ENCODE results near the gene DSG4.
"Not testable (repeated sequence)": the region's sequence is repeated elsewhere in the genome, so short reads cannot be mapped to it uniquely, and the experiment has no call there.

The DSG4 gene, protein sequence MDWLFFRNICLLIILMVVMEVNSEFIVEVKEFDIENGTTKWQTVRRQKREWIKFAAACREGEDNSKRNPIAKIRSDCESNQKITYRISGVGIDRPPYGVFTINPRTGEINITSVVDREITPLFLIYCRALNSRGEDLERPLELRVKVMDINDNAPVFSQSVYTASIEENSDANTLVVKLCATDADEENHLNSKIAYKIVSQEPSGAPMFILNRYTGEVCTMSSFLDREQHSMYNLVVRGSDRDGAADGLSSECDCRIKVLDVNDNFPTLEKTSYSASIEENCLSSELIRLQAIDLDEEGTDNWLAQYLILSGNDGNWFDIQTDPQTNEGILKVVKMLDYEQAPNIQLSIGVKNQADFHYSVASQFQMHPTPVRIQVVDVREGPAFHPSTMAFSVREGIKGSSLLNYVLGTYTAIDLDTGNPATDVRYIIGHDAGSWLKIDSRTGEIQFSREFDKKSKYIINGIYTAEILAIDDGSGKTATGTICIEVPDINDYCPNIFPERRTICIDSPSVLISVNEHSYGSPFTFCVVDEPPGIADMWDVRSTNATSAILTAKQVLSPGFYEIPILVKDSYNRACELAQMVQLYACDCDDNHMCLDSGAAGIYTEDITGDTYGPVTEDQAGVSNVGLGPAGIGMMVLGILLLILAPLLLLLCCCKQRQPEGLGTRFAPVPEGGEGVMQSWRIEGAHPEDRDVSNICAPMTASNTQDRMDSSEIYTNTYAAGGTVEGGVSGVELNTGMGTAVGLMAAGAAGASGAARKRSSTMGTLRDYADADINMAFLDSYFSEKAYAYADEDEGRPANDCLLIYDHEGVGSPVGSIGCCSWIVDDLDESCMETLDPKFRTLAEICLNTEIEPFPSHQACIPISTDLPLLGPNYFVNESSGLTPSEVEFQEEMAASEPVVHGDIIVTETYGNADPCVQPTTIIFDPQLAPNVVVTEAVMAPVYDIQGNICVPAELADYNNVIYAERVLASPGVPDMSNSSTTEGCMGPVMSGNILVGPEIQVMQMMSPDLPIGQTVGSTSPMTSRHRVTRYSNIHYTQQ

DNA sequence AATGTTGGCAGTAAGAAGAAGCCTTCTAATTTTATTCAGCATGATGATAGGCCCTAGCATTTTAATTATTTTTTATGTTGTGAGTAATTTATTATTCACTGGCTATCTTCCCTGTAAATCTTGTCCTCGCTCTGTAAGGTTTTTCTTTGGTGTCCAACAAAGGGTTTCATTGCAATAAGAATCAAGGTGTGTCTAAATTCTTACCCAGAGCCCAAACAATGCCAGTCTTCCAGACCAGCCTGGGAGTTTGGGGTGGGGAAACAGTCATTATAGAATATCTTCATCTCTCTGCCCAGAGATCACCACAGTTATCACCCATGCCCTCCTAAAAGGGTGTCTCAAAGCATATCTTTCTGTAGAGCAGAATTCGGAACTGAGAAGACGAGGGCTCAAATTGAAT is at the start of gene DSG4:
DSG4 (plus strand) TSS at position 301 of the 400 bp plus-strand sequence. CDS start 135 bp downstream, outside the sequence.
- in situ Hi-C loops (cut with MboI; ENCODE audit: low sequenced_read_pairs): no loop called here

DNA sequence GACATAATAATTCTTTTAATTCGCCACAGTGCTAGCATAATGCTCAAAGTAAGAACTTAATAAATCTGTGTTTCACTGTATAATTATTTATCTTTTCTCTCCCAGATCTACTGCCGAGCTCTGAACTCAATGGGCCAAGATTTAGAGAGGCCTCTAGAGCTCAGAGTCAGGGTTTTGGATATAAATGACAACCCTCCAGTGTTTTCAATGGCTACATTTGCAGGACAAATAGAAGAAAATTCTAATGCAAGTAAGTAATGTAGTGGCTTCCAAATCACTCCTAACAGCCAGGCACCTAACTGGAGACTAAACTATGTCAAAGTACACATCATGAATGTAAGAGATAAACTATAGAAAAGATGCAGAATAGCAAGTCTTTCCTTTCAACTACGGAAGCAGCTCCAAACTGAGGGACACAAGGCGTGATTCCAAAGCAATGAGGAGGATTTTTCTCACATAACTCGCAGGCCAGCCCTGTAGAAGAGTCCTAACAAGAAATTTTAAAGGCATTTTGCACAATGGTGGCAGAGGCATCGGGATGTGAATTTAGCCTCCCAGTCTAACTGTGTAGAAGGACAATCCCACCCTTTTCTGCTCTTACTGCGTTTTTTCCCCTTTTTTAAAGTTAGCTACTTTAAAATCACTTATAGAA is 46.7 kb upstream of the DSG4 start:
- in situ Hi-C loops (cut with MboI; ENCODE audit: low sequenced_read_pairs): no loop called here

DNA sequence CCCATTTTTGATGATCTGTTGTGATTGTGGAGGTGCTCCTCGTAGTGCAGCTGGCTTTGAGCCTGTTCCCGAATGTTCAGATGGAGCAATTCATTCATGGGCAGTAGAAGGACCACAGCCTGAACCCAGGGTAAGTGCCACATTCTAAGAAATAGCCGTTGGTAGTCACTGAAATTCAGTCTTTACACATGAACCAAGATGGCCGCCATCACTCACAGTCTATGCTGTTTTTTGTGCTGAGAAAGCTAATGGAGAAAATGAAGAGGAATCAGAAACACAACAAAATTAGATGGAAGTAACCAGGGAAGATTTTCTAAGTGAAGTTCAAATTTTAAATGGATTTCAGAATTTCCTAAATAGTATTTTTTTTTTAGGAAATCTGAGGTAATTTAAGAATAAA is 33.1 kb upstream of the DSG4 start:
- in situ Hi-C loops (cut with MboI; ENCODE audit: low sequenced_read_pairs): no loop called here

DNA sequence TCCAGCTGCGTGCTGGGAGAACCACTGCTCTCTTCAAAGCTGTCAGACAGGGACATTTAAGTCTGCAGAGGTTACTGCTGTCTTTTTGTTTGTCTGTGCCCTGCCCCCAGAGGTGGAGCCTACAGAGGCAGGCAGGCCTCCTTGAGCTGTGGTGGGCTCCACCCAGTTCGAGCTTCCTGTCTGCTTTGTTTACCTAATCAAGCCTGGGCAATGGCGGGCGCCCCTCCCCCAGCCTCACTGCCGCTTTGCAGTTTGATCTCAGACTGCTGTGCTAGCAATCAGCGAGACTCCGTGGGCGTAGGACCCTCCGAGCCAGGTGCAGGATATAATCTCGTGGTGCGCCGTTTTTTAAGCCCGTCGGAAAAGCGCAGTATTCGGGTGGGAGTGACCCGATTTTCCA is 23.2 kb upstream of the DSG4 start:
- in situ Hi-C loops (cut with MboI; ENCODE audit: low sequenced_read_pairs): not testable (repeated sequence)

DNA sequence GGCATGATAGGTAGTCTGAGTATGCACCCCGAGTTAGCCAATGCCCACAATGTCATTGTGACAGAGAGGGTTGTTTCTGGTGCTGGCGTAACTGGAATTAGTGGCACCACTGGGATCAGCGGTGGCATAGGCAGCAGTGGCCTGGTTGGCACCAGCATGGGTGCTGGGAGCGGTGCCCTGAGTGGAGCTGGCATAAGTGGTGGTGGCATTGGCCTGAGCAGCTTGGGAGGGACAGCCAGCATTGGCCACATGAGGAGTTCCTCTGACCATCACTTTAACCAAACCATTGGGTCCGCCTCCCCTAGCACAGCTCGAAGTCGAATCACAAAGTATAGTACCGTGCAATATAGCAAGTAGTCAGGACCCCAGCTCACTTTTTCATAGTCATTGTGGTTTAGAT is 21.6 kb upstream of the DSG4 start:
- in situ Hi-C loops (cut with MboI; ENCODE audit: low sequenced_read_pairs): no loop called here

DNA sequence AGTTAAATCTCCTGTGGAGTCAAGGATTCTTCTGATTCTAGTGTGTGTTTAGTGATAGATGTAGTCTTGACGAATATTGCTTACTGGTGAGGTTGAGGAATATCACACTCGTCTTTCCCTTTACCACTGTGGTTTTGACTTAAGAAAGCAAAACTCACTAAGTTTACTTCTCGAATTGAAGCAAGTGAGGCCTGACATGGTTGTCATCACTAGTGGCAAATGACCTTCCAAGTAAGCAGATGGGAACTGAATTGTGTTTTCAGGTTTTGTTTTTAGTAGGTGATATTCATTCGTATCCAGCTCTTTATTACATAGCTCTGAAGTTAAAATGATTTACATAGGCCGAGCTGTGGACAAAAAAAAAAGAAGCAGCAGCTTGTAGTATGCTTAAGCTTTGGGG is 20.6 kb upstream of the DSG4 start:
- in situ Hi-C loops (cut with MboI; ENCODE audit: low sequenced_read_pairs): no loop called here

DNA sequence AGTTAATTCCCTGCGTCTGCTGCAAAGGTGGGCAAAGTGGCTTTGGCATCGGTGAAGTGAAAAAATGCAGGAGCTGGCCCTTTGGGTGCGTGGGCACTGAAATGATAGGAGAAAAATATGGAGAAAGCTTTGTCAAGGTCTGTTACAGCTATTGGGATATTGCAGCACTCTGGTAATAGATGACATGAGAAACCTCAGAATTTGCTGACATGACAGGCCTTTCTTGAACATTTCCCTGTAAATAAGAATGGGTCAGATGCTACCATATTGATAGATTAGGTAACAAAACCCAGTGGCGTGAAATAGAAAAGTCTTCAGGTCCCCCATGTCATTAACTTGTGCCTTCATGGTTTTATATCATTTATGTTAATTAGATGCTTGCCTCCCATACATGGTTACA is 12.4 kb upstream of the DSG4 start:
- in situ Hi-C loops (cut with MboI; ENCODE audit: low sequenced_read_pairs): no loop called here

DNA sequence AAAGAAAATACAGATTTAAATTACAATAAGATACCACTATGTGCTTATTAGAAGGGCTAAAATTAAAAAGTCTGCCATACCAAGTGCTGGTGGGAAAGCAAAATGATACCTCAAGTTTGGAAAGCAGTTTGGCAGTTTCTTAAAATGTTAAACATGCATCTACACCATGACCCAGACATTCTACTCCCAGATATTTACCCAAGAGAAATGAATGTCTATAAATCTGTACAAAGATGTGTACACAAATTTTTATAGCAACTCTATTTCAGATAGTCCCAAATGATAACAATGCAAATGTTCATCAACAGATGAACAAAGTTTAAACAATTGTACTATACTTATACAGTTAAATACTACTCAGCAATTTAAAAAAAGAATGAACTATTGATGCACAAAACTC is 7.1 kb upstream of the DSG4 start:
- in situ Hi-C loops (cut with MboI; ENCODE audit: low sequenced_read_pairs): no loop called here

DNA sequence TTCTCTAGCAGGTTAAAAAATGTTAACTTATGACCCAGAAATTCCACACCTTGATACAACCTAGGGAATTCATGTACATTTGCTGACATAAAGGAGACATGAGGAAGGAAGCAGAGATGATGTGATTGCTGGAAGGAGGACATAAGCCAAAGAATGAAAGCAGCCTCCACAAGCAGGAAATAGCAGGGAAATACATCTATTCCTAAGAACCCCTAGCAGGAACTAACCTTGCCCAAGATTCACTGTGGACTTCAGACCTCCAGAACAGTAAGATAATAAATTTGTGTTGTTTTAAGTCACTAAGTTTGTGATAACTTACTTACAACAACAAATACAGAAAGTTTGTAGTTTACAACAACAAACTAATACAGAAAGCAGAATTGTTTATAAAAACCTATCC is 4.6 kb upstream of the DSG4 start:
- in situ Hi-C loops (cut with MboI; ENCODE audit: low sequenced_read_pairs): no loop called here

DNA sequence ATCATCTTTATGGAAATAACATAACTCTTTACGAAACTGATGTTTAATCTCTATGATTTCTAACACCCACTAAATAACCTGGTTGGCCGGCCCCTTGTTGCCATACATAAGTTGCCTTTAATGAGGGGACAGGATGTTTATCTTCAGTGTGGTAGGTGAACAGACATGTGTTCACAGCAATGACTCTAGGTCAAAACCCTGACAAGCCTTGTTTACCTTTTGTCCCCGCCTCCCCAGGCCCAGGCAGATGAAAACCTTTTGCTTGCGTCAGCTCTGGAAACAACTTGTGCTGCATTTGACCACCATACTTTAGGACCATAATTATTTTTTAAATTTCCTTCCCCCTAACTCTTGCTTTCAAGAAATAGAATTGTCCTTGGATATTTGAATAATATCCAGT is 2.9 kb upstream of the DSG4 start:
- in situ Hi-C loops (cut with MboI; ENCODE audit: low sequenced_read_pairs): no loop called here

DNA sequence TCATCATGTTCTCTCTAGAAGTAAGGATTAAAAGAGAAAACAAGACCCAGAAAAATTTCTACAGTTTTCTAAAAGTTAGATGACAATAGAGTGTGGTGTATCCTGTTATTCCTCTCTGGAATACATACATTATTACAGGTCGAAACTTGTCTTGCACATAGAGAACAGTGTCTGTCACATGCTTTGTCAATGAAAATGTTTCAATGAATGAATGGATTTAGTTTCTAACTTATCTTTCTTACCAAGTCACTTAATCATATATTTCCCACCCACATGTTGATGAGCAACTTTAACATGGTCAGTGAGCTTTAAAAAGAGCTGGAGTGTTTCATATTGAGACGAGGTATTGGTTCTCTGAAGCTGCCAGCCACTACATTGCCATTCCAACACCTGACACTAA is 4.3 kb downstream of the DSG4 start:
- in situ Hi-C loops (cut with MboI; ENCODE audit: low sequenced_read_pairs): no loop called here

DNA sequence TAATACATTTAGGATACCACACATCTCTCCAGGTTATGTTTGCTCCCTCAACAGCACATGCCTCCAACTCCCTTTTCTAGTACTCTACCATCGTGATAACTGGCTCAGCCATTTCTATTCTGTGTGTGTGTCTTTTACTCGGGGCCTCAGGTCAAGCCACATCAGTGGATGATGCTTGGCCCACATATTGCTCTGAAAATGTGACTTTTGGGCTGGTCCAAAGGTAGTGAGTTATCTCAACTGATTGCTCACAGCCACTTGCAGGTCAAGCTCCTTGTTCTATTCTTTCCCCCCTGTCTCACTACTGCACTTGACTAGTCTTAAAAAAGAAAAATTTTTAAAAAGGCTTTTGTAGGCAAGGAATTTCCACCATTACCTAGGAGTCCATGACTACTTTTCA is 5.5 kb downstream of the DSG4 start:
- in situ Hi-C loops (cut with MboI; ENCODE audit: low sequenced_read_pairs): no loop called here

DNA sequence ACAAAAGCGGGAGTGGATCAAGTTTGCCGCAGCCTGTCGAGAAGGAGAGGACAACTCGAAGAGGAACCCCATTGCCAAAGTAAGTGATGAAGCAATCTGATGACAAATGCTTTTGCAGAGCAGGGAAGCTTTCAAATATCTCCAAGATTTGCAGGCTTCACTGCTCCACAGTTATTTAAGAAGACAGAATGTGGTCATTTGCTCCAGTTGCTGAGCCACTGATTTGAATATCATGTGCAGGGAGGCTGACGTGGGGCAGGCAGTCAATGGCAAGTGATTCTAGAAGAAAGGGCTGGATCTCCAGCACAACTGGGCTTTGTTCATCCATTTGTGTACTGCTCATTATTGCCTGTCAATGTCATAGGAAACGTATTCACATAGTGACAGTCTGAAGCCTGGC is 10.2 kb downstream of the DSG4 start:
- in situ Hi-C loops (cut with MboI; ENCODE audit: low sequenced_read_pairs): no loop called here

DNA sequence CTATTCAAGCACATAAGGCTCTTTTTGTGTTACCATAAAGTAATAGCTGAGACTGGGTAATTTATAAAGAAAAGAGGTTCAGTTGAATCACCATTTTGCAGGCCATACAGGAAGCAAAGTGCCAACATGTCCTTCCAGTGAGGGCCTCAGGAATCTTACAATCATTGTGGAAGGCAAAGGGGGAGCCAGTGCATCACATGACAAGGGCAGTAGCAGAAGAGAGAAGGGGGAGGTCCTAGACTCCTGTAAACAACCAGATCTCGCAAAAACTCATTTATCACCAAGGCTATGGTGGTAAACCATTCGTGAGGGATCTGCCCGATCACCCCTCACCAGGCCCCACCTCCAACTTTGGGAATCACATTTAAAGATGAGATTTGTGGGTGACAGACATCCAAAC is 16.7 kb downstream of the DSG4 start:
- in situ Hi-C loops (cut with MboI; ENCODE audit: low sequenced_read_pairs): no loop called here

DNA sequence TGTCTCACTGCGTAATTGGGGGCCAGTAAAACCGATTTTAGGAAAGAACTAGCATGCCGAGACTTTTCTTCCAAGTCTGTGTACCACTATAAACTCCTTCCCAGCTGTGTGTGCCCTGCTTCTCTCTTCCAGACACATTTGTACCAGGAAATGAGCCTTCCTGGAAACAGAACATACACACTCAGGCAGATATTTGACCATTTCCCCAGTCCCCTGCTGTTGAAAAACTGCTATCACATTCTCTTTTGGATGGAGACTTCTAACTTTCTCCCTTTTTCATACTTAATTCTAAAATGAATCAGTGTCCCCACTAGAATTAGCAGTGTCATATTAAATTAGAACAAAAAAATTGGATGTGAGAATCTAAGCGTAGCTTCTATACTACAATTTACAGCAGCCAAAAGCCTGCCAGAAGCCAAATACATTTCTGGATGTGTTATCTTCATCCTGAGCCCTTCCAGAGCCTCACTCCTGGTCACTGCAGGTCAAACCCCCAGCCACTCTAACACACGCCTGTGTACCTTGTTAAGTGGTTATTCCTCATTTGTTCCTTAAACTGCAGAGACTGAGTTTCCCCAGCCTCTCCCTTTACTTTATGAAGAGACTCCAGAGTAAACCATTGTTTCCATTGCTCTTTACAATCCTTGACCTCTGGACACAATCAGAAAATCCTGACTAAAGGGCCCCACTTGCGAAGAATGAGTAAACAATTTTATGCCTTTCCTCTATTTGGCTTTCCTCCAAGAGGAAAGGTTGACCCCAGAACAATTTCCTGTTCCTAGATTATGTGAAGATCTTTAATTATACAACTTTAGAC is 20.4 kb downstream of the DSG4 start:
- in situ Hi-C loops (cut with MboI; ENCODE audit: low sequenced_read_pairs): no loop called here

DNA sequence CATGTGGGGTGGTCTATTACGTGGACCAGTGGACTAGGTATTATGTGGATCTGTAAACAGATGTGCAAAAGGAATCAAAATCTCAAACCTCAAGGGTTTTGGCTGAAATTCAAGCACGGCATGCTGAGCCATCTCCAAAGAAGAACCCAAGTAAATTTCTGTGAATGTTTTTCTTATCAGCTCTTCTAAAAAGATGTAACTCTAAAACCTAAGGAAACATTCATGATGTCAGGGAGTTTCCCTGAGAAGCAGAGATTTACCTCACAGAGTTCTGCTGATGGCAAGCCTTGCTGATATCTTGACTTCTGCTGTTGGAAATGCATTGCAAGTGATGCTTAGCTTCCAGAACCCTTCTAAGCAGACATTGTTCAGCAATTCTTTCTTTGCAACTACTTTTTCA is 21.6 kb downstream of the DSG4 start:
- in situ Hi-C loops (cut with MboI; ENCODE audit: low sequenced_read_pairs): no loop called here

DNA sequence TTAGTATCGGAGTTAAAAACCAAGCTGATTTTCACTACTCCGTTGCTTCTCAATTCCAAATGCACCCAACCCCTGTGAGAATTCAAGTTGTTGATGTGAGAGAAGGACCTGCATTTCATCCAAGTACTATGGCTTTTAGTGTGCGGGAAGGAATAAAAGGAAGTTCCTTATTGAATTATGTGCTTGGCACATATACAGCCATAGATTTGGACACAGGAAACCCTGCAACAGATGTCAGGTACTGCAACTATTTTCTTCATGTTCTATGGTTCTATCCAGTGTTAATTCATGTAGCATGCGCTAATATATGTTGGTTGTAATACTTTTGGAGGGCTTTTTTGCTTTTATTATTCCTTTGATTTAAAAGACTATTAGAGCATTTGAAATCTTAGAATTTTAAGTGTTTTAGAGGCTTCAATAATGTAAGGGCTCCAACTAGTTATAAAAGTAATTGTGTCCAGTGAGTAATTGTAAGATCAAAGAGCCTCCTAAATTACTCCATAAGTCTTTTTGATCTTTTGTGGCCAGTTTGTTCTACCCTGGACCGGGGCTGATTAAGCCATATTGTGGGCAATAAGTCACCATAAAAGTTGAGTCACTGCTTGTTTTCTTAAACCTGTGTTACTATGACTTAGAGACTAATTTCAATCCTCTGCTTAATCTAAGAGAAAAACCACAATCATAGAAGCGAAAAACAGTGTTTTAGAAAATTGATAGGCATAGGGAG is 22.9 kb downstream of the DSG4 start:
- in situ Hi-C loops (cut with MboI; ENCODE audit: low sequenced_read_pairs): no loop called here

DNA sequence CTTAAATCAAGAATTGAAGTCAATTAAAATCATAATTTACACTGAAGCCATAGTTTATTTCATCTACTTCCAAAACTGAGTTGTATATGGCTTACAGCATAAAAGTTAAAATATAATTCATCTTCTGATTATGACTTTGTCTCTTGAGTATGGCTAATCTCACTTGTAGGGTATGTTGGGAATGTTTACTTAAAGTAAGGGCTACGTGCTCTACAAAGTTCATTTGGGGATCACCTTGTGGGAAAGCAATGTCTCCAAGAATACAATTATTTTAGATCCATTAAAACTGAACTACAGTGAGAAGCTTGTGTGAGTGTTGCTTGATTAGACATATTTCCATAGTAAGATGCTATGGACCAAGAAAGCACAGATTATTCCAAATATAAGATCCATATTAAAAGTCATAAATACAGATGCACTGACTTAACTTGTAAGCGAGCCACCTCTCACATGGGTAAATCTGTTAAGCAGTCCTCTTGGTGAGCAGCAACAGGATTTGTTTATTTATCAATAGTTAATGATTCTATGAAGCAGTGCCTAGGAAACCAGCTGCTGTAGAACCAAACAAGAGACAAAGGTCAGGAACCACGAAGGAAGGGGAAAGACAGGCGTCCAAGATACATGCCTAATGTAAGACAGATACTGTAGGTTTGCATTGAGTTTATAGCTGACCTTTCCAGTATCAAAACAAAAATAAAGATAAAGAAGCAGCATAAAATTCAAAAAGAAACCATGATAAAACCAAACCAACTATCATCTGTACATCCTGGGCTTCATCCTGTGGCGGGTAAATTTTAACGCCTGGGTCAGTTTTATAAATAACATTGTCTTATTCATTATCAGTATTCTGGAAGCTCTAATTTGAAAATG is 24.8 kb downstream of the DSG4 start:
- in situ Hi-C loops (cut with MboI; ENCODE audit: low sequenced_read_pairs): no loop called here

DNA sequence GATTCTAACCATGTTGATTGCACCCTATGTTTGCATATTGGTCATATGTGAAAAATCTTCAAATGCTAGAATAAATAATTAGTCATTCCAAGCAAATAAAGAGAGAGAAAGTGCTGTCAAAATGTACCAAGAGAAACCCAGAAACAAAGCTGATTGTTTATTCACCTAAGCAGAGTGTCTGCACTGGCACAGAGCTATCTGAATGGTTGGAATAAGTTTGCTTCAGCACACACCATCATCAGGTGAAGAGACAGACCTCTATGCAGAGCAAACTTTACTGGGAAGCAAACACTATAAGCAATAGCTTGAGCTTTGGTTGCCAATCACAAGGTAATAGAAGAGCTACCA is 25.4 kb downstream of the DSG4 start:
- in situ Hi-C loops (cut with MboI; ENCODE audit: low sequenced_read_pairs): no loop called here

Measured in HL-60/S4 treated with retinoic acid at 250 ng/mL for 4 days and 3 days (cell line).